H1 (cell line): ENCODE measurements around the gene TIAM2. TPM values are rescaled to one million over a fixed set of nuclear protein-coding genes. Genes with fewer than 3 reads are reported as not detected.

Experiments
- CEBPB ChIP-seq: IDR thresholded peaks from 2 replicates; pipeline ENCODE4 v1.6.1; 2012; ENCODE audit warnings: low read depth, low read length
- GTF2F1 ChIP-seq: IDR thresholded peaks from 2 replicates; pipeline ENCODE4 v1.6.1; 2012; ENCODE audit warnings: low read depth, low read length, improper control_type of control experiment, borderline replicate concordance
- TAF1 ChIP-seq: IDR thresholded peaks from 2 replicates; pipeline ENCODE4 v1.6.1; 2011; ENCODE audit warnings: mild to moderate bottlenecking, low read depth, low read length
- polyA plus RNA-seq, 7 experiments: library from polyadenylated mRNA; depleted of rRNA in 3 of 7; stranded (reverse) in 5 of 7; unstranded in 2 of 7; fragments of >200 nt in 5 of 7; fragments of 200-250 nt in 2 of 7; gene quantifications; 1 replicate in 5 of 7; 2 replicates in 1 of 7; 4 replicates in 1 of 7; pipeline versions ENCODE4 v1.2.1 to v1.2.3, GENCODE V29; 2011 to 2013; ENCODE audit warnings: missing spikeins in 2 of 7, mixed read lengths in 2 of 7
- total RNA-seq: library from RNA; stranded (reverse); fragmentation: NEBNext Ultra II Directional; extraction: Animal tissue kit (Norgen Biotek cat#: 25700); gene quantifications from 2 replicates; pipeline ENCODE4 v1.2.1, GENCODE V29; 2021
- TF ChIP-seq, protein P1 (sequence below): fragments of 300-600 bp; sonication (generic); IDR thresholded peaks from 2 replicates; pipeline ENCODE4 v1.7.1; 2012; ENCODE audit warnings: low read length, moderate library complexity, mild to moderate bottlenecking, inconsistent platforms; ENCODE audit not compliant: insufficient replicate concordance

TIAM2 gene
- total and polyA plus RNA-seq, 2 of the 8 experiments (the other 6 are each of a cell fraction or from before 2014, with no cell fraction given) = 7.4 to 23.9 TPM

GRCh38 chr6:154993026-154993425, 2.1 kb upstream of the TIAM2 start (continued):
- TF ChIP-seq, protein P1, sequence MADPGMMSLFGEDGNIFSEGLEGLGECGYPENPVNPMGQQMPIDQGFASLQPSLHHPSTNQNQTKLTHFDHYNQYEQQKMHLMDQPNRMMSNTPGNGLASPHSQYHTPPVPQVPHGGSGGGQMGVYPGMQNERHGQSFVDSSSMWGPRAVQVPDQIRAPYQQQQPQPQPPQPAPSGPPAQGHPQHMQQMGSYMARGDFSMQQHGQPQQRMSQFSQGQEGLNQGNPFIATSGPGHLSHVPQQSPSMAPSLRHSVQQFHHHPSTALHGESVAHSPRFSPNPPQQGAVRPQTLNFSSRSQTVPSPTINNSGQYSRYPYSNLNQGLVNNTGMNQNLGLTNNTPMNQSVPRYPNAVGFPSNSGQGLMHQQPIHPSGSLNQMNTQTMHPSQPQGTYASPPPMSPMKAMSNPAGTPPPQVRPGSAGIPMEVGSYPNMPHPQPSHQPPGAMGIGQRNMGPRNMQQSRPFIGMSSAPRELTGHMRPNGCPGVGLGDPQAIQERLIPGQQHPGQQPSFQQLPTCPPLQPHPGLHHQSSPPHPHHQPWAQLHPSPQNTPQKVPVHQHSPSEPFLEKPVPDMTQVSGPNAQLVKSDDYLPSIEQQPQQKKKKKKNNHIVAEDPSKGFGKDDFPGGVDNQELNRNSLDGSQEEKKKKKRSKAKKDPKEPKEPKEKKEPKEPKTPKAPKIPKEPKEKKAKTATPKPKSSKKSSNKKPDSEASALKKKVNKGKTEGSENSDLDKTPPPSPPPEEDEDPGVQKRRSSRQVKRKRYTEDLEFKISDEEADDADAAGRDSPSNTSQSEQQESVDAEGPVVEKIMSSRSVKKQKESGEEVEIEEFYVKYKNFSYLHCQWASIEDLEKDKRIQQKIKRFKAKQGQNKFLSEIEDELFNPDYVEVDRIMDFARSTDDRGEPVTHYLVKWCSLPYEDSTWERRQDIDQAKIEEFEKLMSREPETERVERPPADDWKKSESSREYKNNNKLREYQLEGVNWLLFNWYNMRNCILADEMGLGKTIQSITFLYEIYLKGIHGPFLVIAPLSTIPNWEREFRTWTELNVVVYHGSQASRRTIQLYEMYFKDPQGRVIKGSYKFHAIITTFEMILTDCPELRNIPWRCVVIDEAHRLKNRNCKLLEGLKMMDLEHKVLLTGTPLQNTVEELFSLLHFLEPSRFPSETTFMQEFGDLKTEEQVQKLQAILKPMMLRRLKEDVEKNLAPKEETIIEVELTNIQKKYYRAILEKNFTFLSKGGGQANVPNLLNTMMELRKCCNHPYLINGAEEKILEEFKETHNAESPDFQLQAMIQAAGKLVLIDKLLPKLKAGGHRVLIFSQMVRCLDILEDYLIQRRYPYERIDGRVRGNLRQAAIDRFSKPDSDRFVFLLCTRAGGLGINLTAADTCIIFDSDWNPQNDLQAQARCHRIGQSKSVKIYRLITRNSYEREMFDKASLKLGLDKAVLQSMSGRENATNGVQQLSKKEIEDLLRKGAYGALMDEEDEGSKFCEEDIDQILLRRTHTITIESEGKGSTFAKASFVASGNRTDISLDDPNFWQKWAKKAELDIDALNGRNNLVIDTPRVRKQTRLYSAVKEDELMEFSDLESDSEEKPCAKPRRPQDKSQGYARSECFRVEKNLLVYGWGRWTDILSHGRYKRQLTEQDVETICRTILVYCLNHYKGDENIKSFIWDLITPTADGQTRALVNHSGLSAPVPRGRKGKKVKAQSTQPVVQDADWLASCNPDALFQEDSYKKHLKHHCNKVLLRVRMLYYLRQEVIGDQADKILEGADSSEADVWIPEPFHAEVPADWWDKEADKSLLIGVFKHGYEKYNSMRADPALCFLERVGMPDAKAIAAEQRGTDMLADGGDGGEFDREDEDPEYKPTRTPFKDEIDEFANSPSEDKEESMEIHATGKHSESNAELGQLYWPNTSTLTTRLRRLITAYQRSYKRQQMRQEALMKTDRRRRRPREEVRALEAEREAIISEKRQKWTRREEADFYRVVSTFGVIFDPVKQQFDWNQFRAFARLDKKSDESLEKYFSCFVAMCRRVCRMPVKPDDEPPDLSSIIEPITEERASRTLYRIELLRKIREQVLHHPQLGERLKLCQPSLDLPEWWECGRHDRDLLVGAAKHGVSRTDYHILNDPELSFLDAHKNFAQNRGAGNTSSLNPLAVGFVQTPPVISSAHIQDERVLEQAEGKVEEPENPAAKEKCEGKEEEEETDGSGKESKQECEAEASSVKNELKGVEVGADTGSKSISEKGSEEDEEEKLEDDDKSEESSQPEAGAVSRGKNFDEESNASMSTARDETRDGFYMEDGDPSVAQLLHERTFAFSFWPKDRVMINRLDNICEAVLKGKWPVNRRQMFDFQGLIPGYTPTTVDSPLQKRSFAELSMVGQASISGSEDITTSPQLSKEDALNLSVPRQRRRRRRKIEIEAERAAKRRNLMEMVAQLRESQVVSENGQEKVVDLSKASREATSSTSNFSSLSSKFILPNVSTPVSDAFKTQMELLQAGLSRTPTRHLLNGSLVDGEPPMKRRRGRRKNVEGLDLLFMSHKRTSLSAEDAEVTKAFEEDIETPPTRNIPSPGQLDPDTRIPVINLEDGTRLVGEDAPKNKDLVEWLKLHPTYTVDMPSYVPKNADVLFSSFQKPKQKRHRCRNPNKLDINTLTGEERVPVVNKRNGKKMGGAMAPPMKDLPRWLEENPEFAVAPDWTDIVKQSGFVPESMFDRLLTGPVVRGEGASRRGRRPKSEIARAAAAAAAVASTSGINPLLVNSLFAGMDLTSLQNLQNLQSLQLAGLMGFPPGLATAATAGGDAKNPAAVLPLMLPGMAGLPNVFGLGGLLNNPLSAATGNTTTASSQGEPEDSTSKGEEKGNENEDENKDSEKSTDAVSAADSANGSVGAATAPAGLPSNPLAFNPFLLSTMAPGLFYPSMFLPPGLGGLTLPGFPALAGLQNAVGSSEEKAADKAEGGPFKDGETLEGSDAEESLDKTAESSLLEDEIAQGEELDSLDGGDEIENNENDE = no peak
- no peak for TF ChIP-seq GTF2F1
- TF ChIP-seq CEBPB = no peak
- TF ChIP-seq TAF1 = no peak
- TF ChIP-seq, all 59 proteins: peak for 0
